OCI-LY7 (cell line): Measurements from ENCODE around the gene KCNA2. TPM values are rescaled to one million over a fixed set of nuclear protein-coding genes. Genes with fewer than 3 reads are reported as not detected.

Experiments used
- BruUV-seq: library from RNA; stranded (reverse); fragments of 400-500 nt; replicated peaks from 2 replicates; lab custom pipeline; 2021; lab: Mats Ljungman, UMichigan
- CTCF ChIA-PET: fragments of 300-600 bp; sonication (Branson Sonifier 250); formaldehyde crosslinking; loops from one replicate; lab custom pipeline; 2022; ENCODE audit warnings: antibody characterized with exemption; ENCODE audit not compliant: unreplicated experiment; lab: Charles Lee
- POLR2A ChIA-PET: fragments of 300-600 bp; sonication (Branson Sonifier 250); formaldehyde crosslinking; loops from one replicate; lab custom pipeline; 2022; ENCODE audit warnings: antibody characterized with exemption; lab: Charles Lee
- DNase-seq: peaks from one replicate; pipeline ENCODE4 v3.0.0-alpha.2; 2015; ENCODE audit warnings: low spot score
- H2AFZ ChIP-seq: fragments of 200-600 bp; sonication (generic), shearing (Covaris generic); 2 replicates; pipeline ENCODE4 v1.6.1; 2014; ENCODE audit warnings: mild to moderate bottlenecking, antibody characterized with exemption, low read length, moderate library complexity
- H3K27ac ChIP-seq: fragments of 200-600 bp; sonication (generic); 2 replicates; pipeline ENCODE4 v1.5.1; 2014; ENCODE audit warnings: mixed run types, low read depth, mild to moderate bottlenecking, moderate library complexity, low read length, inconsistent platforms; ENCODE audit not compliant: poor library complexity, severe bottlenecking
- H3K36me3 ChIP-seq: fragments of 200-600 bp; sonication (generic); 2 replicates; pipeline ENCODE4 v1.6.1; 2014; ENCODE audit warnings: mild to moderate bottlenecking, antibody characterized with exemption, low read length, moderate library complexity, mixed read lengths; ENCODE audit not compliant: insufficient read depth
- H3K4me1 ChIP-seq: fragments of 200-600 bp; sonication (generic); 2 replicates; pipeline ENCODE4 v1.5.1; 2014; ENCODE audit warnings: mild to moderate bottlenecking, low read length; ENCODE audit not compliant: insufficient read depth, poor library complexity, severe bottlenecking
- H3K4me2 ChIP-seq: fragments of 200-600 bp; sonication (generic); 2 replicates; pipeline ENCODE4 v1.6.1; 2014; ENCODE audit warnings: mild to moderate bottlenecking, low read length
- H3K4me3 ChIP-seq: fragments of 200-600 bp; sonication (generic); 2 replicates; pipeline ENCODE4 v1.5.1; 2014; ENCODE audit warnings: mild to moderate bottlenecking, low read depth, low read length; ENCODE audit not compliant: poor library complexity, severe bottlenecking
- H3K79me2 ChIP-seq: fragments of 200-600 bp; sonication (generic); 2 replicates; pipeline ENCODE4 v1.6.1; 2016; ENCODE audit warnings: low read depth, mild to moderate bottlenecking, low read length, moderate library complexity, mixed read lengths; ENCODE audit not compliant: insufficient read depth
- H3K9me2 ChIP-seq: fragments of 200-600 bp; sonication (generic); 2 replicates; pipeline ENCODE4 v1.6.1; 2016; ENCODE audit warnings: mild to moderate bottlenecking, low read length, mixed read lengths; ENCODE audit not compliant: insufficient read depth
- H3K9me3 ChIP-seq: fragments of 200-600 bp; sonication (generic); 2 replicates; pipeline ENCODE4 v1.6.1; 2014; ENCODE audit warnings: mild to moderate bottlenecking, mixed run types, low read length, mixed read lengths
- H4K20me1 ChIP-seq: fragments of 200-600 bp; sonication (generic); 2 replicates; pipeline ENCODE4 v1.6.1; 2014; ENCODE audit warnings: mild to moderate bottlenecking, antibody characterized with exemption, low read length, moderate library complexity, mixed read lengths; ENCODE audit not compliant: insufficient read depth
- EZH2phosphoT487 ChIP-seq: fragments of 200-600 bp; sonication (generic); IDR thresholded peaks from 2 replicates; pipeline ENCODE4 v1.6.1; 2018; ENCODE audit warnings: low read depth, borderline replicate concordance, mild to moderate bottlenecking, mixed run types, antibody characterized with exemption, low read length, moderate library complexity, mixed read lengths
- intact Hi-C: fragments of 100-400 bp; cut with micrococcal nuclease; formaldehyde crosslinking; loops from one replicate; pipeline ENCODE4 v1.10.0; 2022; ENCODE audit not compliant: unreplicated experiment
- total RNA-seq, 2 experiments: library from RNA; depleted of rRNA in 1 of 2; stranded (reverse); fragments of >200 nt in 1 of 2; shearing (Covaris generic) in 1 of 2; gene quantifications; 2 replicates each; pipeline ENCODE4 v1.2.3, GENCODE V29; 2014 to 2022
- TF ChIP-seq, protein P1 (sequence below): fragments of 200-600 bp; sonication (generic); conservative IDR thresholded peaks from 2 replicates; pipeline ENCODE4 v1.5.1; 2014; ENCODE audit warnings: mild to moderate bottlenecking, antibody characterized with exemption, low read length, moderate library complexity, mixed read lengths

Gene KCNA2
- total RNA-seq, 2 experiments from 2014 or later: 0.22 to 2.3 TPM

DNA sequence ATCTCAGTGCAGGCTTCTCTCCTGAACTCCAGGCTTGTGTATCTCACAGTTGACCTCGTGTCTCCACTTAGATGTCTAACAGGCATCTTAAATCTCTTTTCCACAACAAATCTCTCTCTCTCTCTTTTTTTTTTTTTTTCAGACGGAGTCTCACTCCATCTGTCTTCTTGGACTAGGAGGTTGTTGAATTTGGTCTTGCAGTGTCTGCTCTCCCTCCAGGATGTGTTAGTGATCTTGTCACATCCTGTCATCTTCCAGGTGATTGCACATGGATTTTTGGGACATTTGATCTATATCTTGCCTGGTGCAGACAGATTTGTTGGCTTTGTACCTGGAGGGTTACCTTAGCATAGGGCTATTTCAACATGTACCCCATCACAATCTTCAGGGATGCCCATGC lies 60.7 kb downstream of the KCNA2 start:
- Histone ChIP-seq H4K20me1 (no peaks in the 10 kb centered on the region), H3K9me3 (no peaks in the 10 kb centered on the region), H2AFZ (no peak overlapping the region), H3K36me3 (no peaks in the 10 kb centered on the region), H3K27ac (no peak overlapping the region), H3K9me2 (no peaks in the 10 kb centered on the region), H3K79me2 (no peaks in the 10 kb centered on the region), H3K4me2 (no peak overlapping the region), H3K4me1 (no peaks in the 10 kb centered on the region), H3K4me3 (no peak overlapping the region)
- no peak for TF ChIP-seq EZH2phosphoT487
- TF ChIP-seq, protein P1, sequence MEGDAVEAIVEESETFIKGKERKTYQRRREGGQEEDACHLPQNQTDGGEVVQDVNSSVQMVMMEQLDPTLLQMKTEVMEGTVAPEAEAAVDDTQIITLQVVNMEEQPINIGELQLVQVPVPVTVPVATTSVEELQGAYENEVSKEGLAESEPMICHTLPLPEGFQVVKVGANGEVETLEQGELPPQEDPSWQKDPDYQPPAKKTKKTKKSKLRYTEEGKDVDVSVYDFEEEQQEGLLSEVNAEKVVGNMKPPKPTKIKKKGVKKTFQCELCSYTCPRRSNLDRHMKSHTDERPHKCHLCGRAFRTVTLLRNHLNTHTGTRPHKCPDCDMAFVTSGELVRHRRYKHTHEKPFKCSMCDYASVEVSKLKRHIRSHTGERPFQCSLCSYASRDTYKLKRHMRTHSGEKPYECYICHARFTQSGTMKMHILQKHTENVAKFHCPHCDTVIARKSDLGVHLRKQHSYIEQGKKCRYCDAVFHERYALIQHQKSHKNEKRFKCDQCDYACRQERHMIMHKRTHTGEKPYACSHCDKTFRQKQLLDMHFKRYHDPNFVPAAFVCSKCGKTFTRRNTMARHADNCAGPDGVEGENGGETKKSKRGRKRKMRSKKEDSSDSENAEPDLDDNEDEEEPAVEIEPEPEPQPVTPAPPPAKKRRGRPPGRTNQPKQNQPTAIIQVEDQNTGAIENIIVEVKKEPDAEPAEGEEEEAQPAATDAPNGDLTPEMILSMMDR: no peak
- intact Hi-C loops: no loop called here
- BruUV-seq: no TSS peak
- POLR2A ChIA-PET: no interaction called here
- DNase-seq: no peak
- CTCF ChIA-PET: no interaction called here

DNA sequence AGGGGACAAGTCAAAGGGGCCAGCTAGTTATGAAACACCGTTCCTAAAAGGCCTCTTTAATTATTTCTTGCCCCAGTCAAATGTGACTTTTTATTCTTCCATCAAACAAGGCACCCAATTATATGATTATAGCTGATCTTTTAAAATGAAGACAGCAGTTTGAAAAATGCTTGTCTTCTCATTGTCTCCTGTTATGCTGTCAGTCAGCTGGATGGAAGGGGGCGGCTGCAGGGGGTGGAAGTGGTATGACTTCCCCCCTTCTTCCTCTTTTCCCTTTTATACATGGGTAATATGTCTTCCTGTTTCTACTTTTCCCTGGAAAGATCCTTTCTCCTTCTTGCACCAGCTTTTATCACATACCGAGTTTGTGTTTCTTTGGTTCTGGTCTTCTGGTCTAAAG lies 61.4 kb downstream of the KCNA2 start:
- ChIA-PET CTCF (no interaction called here), POLR2A (no interaction called here)
- H3K79me2 ChIP-seq: no peaks in the 10 kb centered on the region
- H3K4me1 ChIP-seq: no peaks in the 10 kb centered on the region
- no peak overlapping the region for H2AFZ ChIP-seq
- H3K4me2 ChIP-seq: no peak overlapping the region
- intact Hi-C loops: no loop called here
- no peaks in the 10 kb centered on the region for H3K36me3 ChIP-seq
- DNase-seq: no peak
- no peak overlapping the region for H3K27ac ChIP-seq
- H4K20me1 ChIP-seq: no peaks in the 10 kb centered on the region
- TF ChIP-seq EZH2phosphoT487: no peak
- BruUV-seq: no TSS peak
- H3K9me3 ChIP-seq: no peaks in the 10 kb centered on the region
- no peaks in the 10 kb centered on the region for H3K9me2 ChIP-seq
- H3K4me3 ChIP-seq: no peak overlapping the region

Other genes starting within 250 kb of the KCNA2 start
- 0.22 TPM in 1 of 2 replicates, not detected in the other for gene SLC16A4, start 215.3 kb downstream of the KCNA2 start, total RNA-seq (2014; rRNA removed; shearing (Covaris generic))
- gene SLC16A4, start 215.3 kb downstream of the KCNA2 start, total RNA-seq (2022): 0.15 and 0.38 TPM in 2 replicates
- gene LAMTOR5, start 198.7 kb downstream of the KCNA2 start, total RNA-seq (2014; rRNA removed; shearing (Covaris generic)): 109 and 111 TPM in 2 replicates
- gene LAMTOR5, start 198.7 kb downstream of the KCNA2 start, total RNA-seq (2022): 104 and 123 TPM in 2 replicates
- gene PROK1, start 155.2 kb downstream of the KCNA2 start, total RNA-seq (2014; rRNA removed; shearing (Covaris generic)): not detected in 2 replicates
- gene PROK1, start 155.2 kb downstream of the KCNA2 start, total RNA-seq (2022): not detected in 2 replicates
- not detected in 2 replicates for gene KCNA10, start 87.2 kb downstream of the KCNA2 start, total RNA-seq (2014; rRNA removed; shearing (Covaris generic))
- not detected in 2 replicates for gene KCNA10, start 87.2 kb downstream of the KCNA2 start, total RNA-seq (2022)
- gene KCNA3, start 68.6 kb upstream of the KCNA2 start, total RNA-seq (2014; rRNA removed; shearing (Covaris generic)): 46.2 and 58.0 TPM in 2 replicates
- gene KCNA3, start 68.6 kb upstream of the KCNA2 start, total RNA-seq (2022): 43.6 and 54.5 TPM in 2 replicates